Natural killer cell (primary cell): Measurements from ENCODE around the gene ZDHHC19. TPM values are rescaled to one million over a fixed set of nuclear protein-coding genes. Genes with fewer than 3 reads are reported as not detected.
"Not testable (repeated sequence)": the region's sequence is repeated elsewhere in the genome, so short reads cannot be mapped to it uniquely, and the experiment has no call there.

Experiments used
- ATAC-seq, 3 donors: fragments of 150-1000 bp in 2 of 3; fragments of 200-7000 bp in 1 of 3; cut with Tn5 transposase; 1 replicate in 1 of 3; 2 replicates in 2 of 3; pipeline ENCODE4 v1.10.0; 2021; ENCODE audit warnings: mild to moderate bottlenecking in 2 of 3, moderate library complexity in 2 of 3
- DNase-seq, 2 donors: peaks; one replicate each; pipeline versions ENCODE4 v3.0.0 to v3.0.0-alpha.2; 2013 to 2021; ENCODE audit warnings: mixed read lengths in 1 of 2
- H3K27ac ChIP-seq: one replicate; pipeline ENCODE4 v1.5.1; 2013; ENCODE audit warnings: mild to moderate bottlenecking, low read length
- H3K27me3 ChIP-seq: one replicate; pipeline ENCODE4 v1.6.1; 2013; ENCODE audit warnings: low read length; ENCODE audit not compliant: control insufficient read depth, insufficient read depth
- H3K36me3 ChIP-seq: one replicate; pipeline ENCODE4 v1.6.1; 2013; ENCODE audit warnings: low read length; ENCODE audit not compliant: control insufficient read depth, insufficient read depth
- H3K4me1 ChIP-seq: one replicate; pipeline ENCODE4 v1.6.1; 2013; ENCODE audit warnings: low read length; ENCODE audit not compliant: control insufficient read depth, insufficient read depth
- H3K4me3 ChIP-seq: one replicate; pipeline ENCODE4 v1.5.1; 2013; ENCODE audit warnings: low read length
- H3K9me3 ChIP-seq: one replicate; pipeline ENCODE4 v1.6.1; 2013; ENCODE audit warnings: low read length; ENCODE audit not compliant: control insufficient read depth, insufficient read depth
- H3K27ac Mint-ChIP-seq, 2 donors: one replicate each; pipeline ENCODE4 v1.8.0; 2022; ENCODE audit warnings: mild to moderate bottlenecking in 2 of 2, mixed read lengths in 2 of 2, moderate library complexity in 1 of 2
- H3K27me3 Mint-ChIP-seq, 2 donors: one replicate each; pipeline ENCODE4 v1.8.0; 2022; ENCODE audit warnings: low read depth in 2 of 2, mixed read lengths in 2 of 2
- H3K36me3 Mint-ChIP-seq: one replicate; pipeline ENCODE4 v1.8.0; 2022; ENCODE audit warnings: mixed read lengths
- H3K4me1 Mint-ChIP-seq, 2 donors: one replicate each; pipeline ENCODE4 v1.8.0; 2022; ENCODE audit warnings: mixed read lengths in 2 of 2
- H3K4me3 Mint-ChIP-seq: one replicate; pipeline ENCODE4 v1.8.0; 2022; ENCODE audit warnings: mild to moderate bottlenecking, moderate library complexity, mixed read lengths
- H3K9me3 Mint-ChIP-seq, 2 donors: one replicate each; pipeline ENCODE4 v1.8.0; 2022; ENCODE audit warnings: mixed read lengths in 2 of 2
- CTCF ChIP-seq: fragments of 200-600 bp; IDR thresholded peaks from one replicate; pipeline ENCODE4 v1.8.0; 2022; ENCODE audit warnings: antibody characterized with exemption
- WGBS: methylation state at CpG from one replicate; pipeline ENCODE4 v1.1.7; 2013; ENCODE audit warnings: missing lambda C conversion rate; ENCODE audit not compliant: insufficient coverage; 5-methylcytosine and 5-hydroxymethylcytosine counted together
- intact Hi-C: fragments of 100-400 bp; cut with micrococcal nuclease; formaldehyde crosslinking; loops from one replicate; pipeline ENCODE4 v1.14.2; 2022
- total RNA-seq, 4 donors: library from RNA; stranded (reverse); fragments of 120-200 nt in 1 of 4; gene quantifications; one replicate each; pipeline versions ENCODE4 v1.2.3 to v1.2.4, GENCODE V29; 2013 to 2022

ZDHHC19 gene
- total RNA-seq, 3 donors from 2014 or later (not counting 1 experiment from before 2014, with no cell fraction given): not detected

DNA sequence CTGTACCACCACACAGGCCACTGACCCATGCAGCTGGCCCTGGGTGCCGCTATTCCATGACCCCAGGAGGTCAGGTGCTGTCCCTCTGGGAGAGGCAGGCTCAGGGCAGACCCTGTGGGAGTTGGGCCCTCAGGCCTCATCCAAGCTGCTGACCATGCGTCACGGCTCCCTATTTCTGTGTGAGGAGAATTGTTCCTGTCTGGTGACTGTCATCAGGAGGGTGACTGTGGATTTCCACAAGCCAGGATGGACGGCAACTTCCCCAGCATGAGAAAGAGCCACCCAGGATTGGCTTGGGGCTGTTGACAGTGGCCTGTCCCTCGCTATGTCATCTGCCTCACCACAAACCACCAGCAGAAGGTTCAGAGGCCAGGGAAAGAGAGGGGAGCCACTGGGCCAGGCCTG is 41.4 kb downstream of the ZDHHC19 start:
- Histone ChIP-seq H3K36me3 (no peaks in the 10 kb centered on the region), H3K9me3 (no peaks in the 10 kb centered on the region), H3K4me3 (no peak overlapping the region), H3K27ac (no peak overlapping the region), H3K4me1 (no peaks in the 10 kb centered on the region), H3K27me3 (no peaks in the 10 kb centered on the region)
- Mint-ChIP-seq H3K36me3 (no peaks in the 10 kb centered on the region), H3K27me3 (no peaks in the 10 kb centered on the region), H3K9me3 (no peaks in the 10 kb centered on the region), H3K4me3 (no peak overlapping the region), H3K4me1 (no peaks in the 10 kb centered on the region), H3K27ac (no peak overlapping the region)
- TF ChIP-seq CTCF: no peak
- WGBS: 84% methylated on average over 5 of the region's 5 CpGs
- ATAC-seq (no peak), DNase-seq (no peak)
- intact Hi-C loops: no loop called here

DNA sequence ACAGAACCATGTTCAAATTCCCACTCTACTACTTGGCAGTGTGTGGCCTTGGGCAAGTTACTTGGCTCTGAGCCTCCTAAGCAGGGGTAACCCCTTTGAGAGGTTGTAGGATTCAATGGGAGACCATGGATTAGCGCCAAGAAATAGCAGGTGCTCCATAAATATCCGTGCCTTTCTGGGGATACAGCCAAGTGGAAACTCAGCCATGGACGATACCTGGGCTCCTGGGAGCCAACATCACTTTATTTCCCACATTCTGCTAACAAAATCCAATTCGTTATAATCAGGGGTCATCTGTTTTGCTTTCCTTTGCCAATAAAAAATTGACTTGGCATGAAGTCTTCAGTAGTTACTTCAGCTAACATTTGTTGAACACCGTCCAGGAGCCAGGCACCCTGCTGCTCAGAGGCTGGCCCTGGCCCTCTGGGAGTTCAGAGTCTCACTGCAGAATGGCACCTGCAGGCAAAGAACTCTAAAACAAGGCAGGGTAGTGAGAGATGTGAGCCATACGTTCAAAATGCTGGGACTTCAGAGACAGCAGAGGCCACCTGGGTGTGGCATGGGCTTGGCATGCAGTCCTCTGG is 42.3 kb downstream of the ZDHHC19 start:
- no peak overlapping the region for H3K4me3 Mint-ChIP-seq
- DNase-seq (no peak), ATAC-seq (no peak)
- no peak for TF ChIP-seq CTCF
- H3K4me3 ChIP-seq: no peak overlapping the region
- peaks cover 3% of the 10 kb centered on the region for H3K4me1 ChIP-seq
- H3K36me3 ChIP-seq: no peaks in the 10 kb centered on the region
- H3K27ac Mint-ChIP-seq: no peak overlapping the region
- H3K9me3 ChIP-seq: no peaks in the 10 kb centered on the region
- intact Hi-C loops: no loop called here
- 90% methylated on average over 6 of the region's 6 CpGs for WGBS
- no peaks in the 10 kb centered on the region for H3K27me3 ChIP-seq
- no peaks in the 10 kb centered on the region for H3K27me3 Mint-ChIP-seq
- H3K27ac ChIP-seq: no peak overlapping the region
- no peaks in the 10 kb centered on the region for H3K9me3 Mint-ChIP-seq
- no peaks in the 10 kb centered on the region for H3K4me1 Mint-ChIP-seq
- no peaks in the 10 kb centered on the region for H3K36me3 Mint-ChIP-seq

- Mint-ChIP-seq H3K4me3 (no peak overlapping the region), H3K27me3 (no peaks in the 10 kb centered on the region), H3K27ac (no peak overlapping the region), H3K36me3 (no peaks in the 10 kb centered on the region), H3K9me3 (no peaks in the 10 kb centered on the region), H3K4me1 (no peaks in the 10 kb centered on the region)
- Histone ChIP-seq H3K27ac (no peak overlapping the region), H3K27me3 (no peaks in the 10 kb centered on the region), H3K36me3 (no peaks in the 10 kb centered on the region), H3K4me3 (no peak overlapping the region), H3K4me1 (peaks cover 9% of the 10 kb centered on the region), H3K9me3 (no peaks in the 10 kb centered on the region)
- ATAC-seq: no peak
- DNase-seq: no peak
- WGBS: 95% methylated on average over 7 of the region's 7 CpGs
- intact Hi-C loops: no loop called here
- no peak for TF ChIP-seq CTCF
Observed at GRCh38 chr3:196166741-196167140, 44.5 kb downstream of the ZDHHC19 start.

GRCh38 chr3:196165850-196166249 is 45.4 kb downstream of the ZDHHC19 start:
- Mint-ChIP-seq H3K4me3 (no peak overlapping the region), H3K27ac (no peak overlapping the region), H3K9me3 (no peaks in the 10 kb centered on the region), H3K36me3 (no peaks in the 10 kb centered on the region), H3K4me1 (no peaks in the 10 kb centered on the region), H3K27me3 (no peaks in the 10 kb centered on the region)
- DNase-seq (no peak), ATAC-seq (no peak)
- Histone ChIP-seq H3K27ac (no peak overlapping the region), H3K4me3 (no peak overlapping the region), H3K36me3 (no peaks in the 10 kb centered on the region), H3K4me1 (peaks cover 9% of the 10 kb centered on the region), H3K27me3 (no peaks in the 10 kb centered on the region), H3K9me3 (no peaks in the 10 kb centered on the region)
- intact Hi-C loops: no loop called here
- 90% methylated on average over 7 of the region's 7 CpGs for WGBS
- no peak for TF ChIP-seq CTCF

GRCh38 chr3:196165006-196165575 is 46.1 kb downstream of the ZDHHC19 start:
- H3K9me3 ChIP-seq, H3K4me1 Mint-ChIP-seq, H3K27ac Mint-ChIP-seq, H3K27me3 ChIP-seq, H3K9me3 Mint-ChIP-seq, H3K36me3 Mint-ChIP-seq, intact Hi-C loops, H3K4me3 Mint-ChIP-seq, ATAC-seq, H3K4me3 ChIP-seq, H3K36me3 ChIP-seq, H3K27me3 Mint-ChIP-seq, H3K27ac ChIP-seq, DNase-seq: not testable (repeated sequence)
- WGBS: 92% methylated on average over 5 of the region's 5 CpGs
- H3K4me1 ChIP-seq: peaks cover 12% of the 10 kb centered on the region
